T-cell (primary cell): ENCODE data around the gene GRID1. TPM values are rescaled to one million over a fixed set of nuclear protein-coding genes. Genes with fewer than 3 reads are reported as not detected.
A peak's percentile ranks its signal among the peaks of the same experiment; 100 is the strongest.

ENCODE experiments used
- ATAC-seq, 4 experiments: fragments of 200-7000 bp in 3 of 4; fragments of 150-1000 bp in 1 of 4; cut with Tn5 transposase; replicated peaks in 1 of 4; 1 replicate in 3 of 4; 2 replicates in 1 of 4; pipeline ENCODE4 v1.10.0; 2021; ENCODE audit warnings: moderate library complexity in 3 of 4, mild to moderate bottlenecking in 2 of 4, moderate number of reproducible peaks in 1 of 4
- CTCF ChIA-PET, 2 donors: fragments of 300-600 bp; sonication (Branson Sonifier 250); formaldehyde crosslinking; loops; one replicate each; lab custom pipeline; 2022; ENCODE audit warnings: antibody characterized with exemption in 2 of 2; lab: Charles Lee
- POLR2A ChIA-PET, 2 donors: fragments of 300-600 bp; sonication (Branson Sonifier 250); formaldehyde crosslinking; loops; one replicate each; lab custom pipeline; 2022; ENCODE audit warnings: antibody characterized with exemption in 2 of 2; lab: Charles Lee
- DNase-seq, 35 experiments: peaks; one replicate each; pipeline versions ENCODE4 v3.0.0 to v3.0.0-alpha.2; 2013 to 2023
- H3K27ac ChIP-seq: one replicate; pipeline ENCODE4 v1.5.1; 2013; ENCODE audit warnings: low read length
- H3K27me3 ChIP-seq, 2 experiments: replicated peaks in 1 of 2; 1 replicate in 1 of 2; 2 replicates in 1 of 2; pipeline versions ENCODE4 v1.6.1 to v1.7.0; 2013; ENCODE audit warnings: low read length in 1 of 2, mixed read lengths in 1 of 2; ENCODE audit not compliant: control insufficient read depth in 2 of 2, insufficient read depth in 2 of 2; ENCODE audit errors: extremely low read depth in 1 of 2
- H3K36me3 ChIP-seq, 2 donors: 1 replicate in 1 of 2; 2 replicates in 1 of 2; pipeline versions ENCODE4 v1.6.1 to v1.7.0; 2013; ENCODE audit warnings: low read length in 1 of 2; ENCODE audit not compliant: control insufficient read depth in 2 of 2, insufficient read depth in 1 of 2; ENCODE audit errors: extremely low read depth in 1 of 2
- H3K4me1 ChIP-seq, 2 experiments: 1 replicate in 1 of 2; 2 replicates in 1 of 2; pipeline versions ENCODE4 v1.6.1 to v1.7.0; 2013; ENCODE audit warnings: low read length in 2 of 2, mixed read lengths in 1 of 2; ENCODE audit not compliant: insufficient read depth in 2 of 2, control insufficient read depth in 1 of 2; ENCODE audit errors: extremely low read depth in 1 of 2
- H3K4me3 ChIP-seq, 2 donors: 1 replicate in 1 of 2; 2 replicates in 1 of 2; pipeline versions ENCODE4 v1.5.1 to v1.7.0; 2013; ENCODE audit warnings: mild to moderate bottlenecking in 2 of 2, low read length in 1 of 2, moderate library complexity in 1 of 2; ENCODE audit not compliant: control insufficient read depth in 1 of 2; ENCODE audit errors: extremely low read depth in 1 of 2
- H3K9me3 ChIP-seq: 2 replicates; pipeline ENCODE4 v1.7.0; 2013
- H3K27ac Mint-ChIP-seq, 2 donors: one replicate each; pipeline ENCODE4 v1.8.0; 2020 to 2021; ENCODE audit warnings: mild to moderate bottlenecking in 2 of 2, mixed read lengths in 2 of 2
- H3K27me3 Mint-ChIP-seq, 2 donors: one replicate each; pipeline ENCODE4 v1.8.0; 2021 to 2022; ENCODE audit warnings: mixed read lengths in 2 of 2
- H3K36me3 Mint-ChIP-seq: one replicate; pipeline ENCODE4 v1.8.0; 2021; ENCODE audit warnings: mixed read lengths
- H3K4me1 Mint-ChIP-seq, 3 donors: one replicate each; pipeline ENCODE4 v1.8.0; 2020 to 2022; ENCODE audit warnings: mixed read lengths in 3 of 3, mild to moderate bottlenecking in 1 of 3
- H3K4me3 Mint-ChIP-seq, 3 donors: one replicate each; pipeline ENCODE4 v1.8.0; 2020 to 2022; ENCODE audit warnings: mild to moderate bottlenecking in 3 of 3, mixed read lengths in 3 of 3, moderate library complexity in 3 of 3
- H3K9me3 Mint-ChIP-seq, 3 donors: one replicate each; pipeline ENCODE4 v1.8.0; 2020 to 2022; ENCODE audit warnings: mixed read lengths in 3 of 3
- WGBS: methylation state at CpG from one replicate; pipeline ENCODE4 v1.1.5; 2013; ENCODE audit warnings: missing lambda C conversion rate; ENCODE audit not compliant: insufficient coverage; 5-methylcytosine and 5-hydroxymethylcytosine counted together
- total RNA-seq, 35 experiments: library from RNA in 6 of 35; stranded (reverse) in 6 of 35; fragments of 120-200 nt in 1 of 35; gene quantifications; one replicate each; pipeline versions ENCODE4 v1.2.1 to v1.2.4 and lab custom pipeline; 2013 to 2026

The GRID1 gene
- total RNA-seq, 5 donors from 2014 or later (not counting 1 experiment from before 2014, with no cell fraction given): 0.68 TPM; not detected in 4

GRCh38 chr10:86253091-86254072 is 113.2 kb downstream of the GRID1 start:
- H3K27ac Mint-ChIP-seq: no peak overlapping the region
- CTCF ChIA-PET: no interaction called here
- H3K4me1 ChIP-seq: no peaks in the 10 kb centered on the region
- H3K27me3 Mint-ChIP-seq: peaks cover 10 to 15% of the 10 kb centered on the region in 2 donors
- 53% methylated on average over 11 of the region's 14 CpGs for WGBS
- no peak overlapping the region for H3K4me3 ChIP-seq
- H3K36me3 Mint-ChIP-seq: no peaks in the 10 kb centered on the region
- H3K36me3 ChIP-seq: no peaks in the 10 kb centered on the region
- DNase-seq (no peak), ATAC-seq (peak in 1 of 4 experiments; percentile 9)
- H3K27me3 ChIP-seq: peaks cover 0 to 23% of the 10 kb centered on the region in 2 experiments
- H3K9me3 ChIP-seq: no peaks in the 10 kb centered on the region
- H3K27ac ChIP-seq: no peak overlapping the region
- H3K4me1 Mint-ChIP-seq: no peaks in the 10 kb centered on the region
- H3K9me3 Mint-ChIP-seq: peaks cover 5 to 10% (median 7%) of the 10 kb centered on the region in 3 donors
- POLR2A ChIA-PET: no interaction called here
- no peak overlapping the region for H3K4me3 Mint-ChIP-seq

GRCh38 chr10:86252556-86252955 is 114.0 kb downstream of the GRID1 start:
- H3K4me1 ChIP-seq: no peaks in the 10 kb centered on the region
- no peak overlapping the region for H3K4me3 Mint-ChIP-seq
- CTCF ChIA-PET: no interaction called here
- WGBS: 100% methylated on average over 1 of the region's 3 CpGs
- peaks cover 10 to 15% of the 10 kb centered on the region in 2 donors for H3K27me3 Mint-ChIP-seq
- DNase-seq (no peak), ATAC-seq (no peak)
- H3K4me1 Mint-ChIP-seq: no peaks in the 10 kb centered on the region
- H3K27me3 ChIP-seq: peaks cover 0 to 26% of the 10 kb centered on the region in 2 experiments
- H3K9me3 Mint-ChIP-seq: peaks cover 4 to 10% (median 5%) of the 10 kb centered on the region in 3 donors
- H3K27ac Mint-ChIP-seq: no peak overlapping the region
- H3K36me3 ChIP-seq: no peaks in the 10 kb centered on the region
- H3K9me3 ChIP-seq: no peaks in the 10 kb centered on the region
- no peaks in the 10 kb centered on the region for H3K36me3 Mint-ChIP-seq
- no peak overlapping the region for H3K27ac ChIP-seq
- POLR2A ChIA-PET: no interaction called here
- no peak overlapping the region for H3K4me3 ChIP-seq

GRCh38 chr10:86252079-86252478 is 114.5 kb downstream of the GRID1 start:
- H3K27ac Mint-ChIP-seq: no peak overlapping the region
- H3K27me3 ChIP-seq: peaks cover 0 to 28% of the 10 kb centered on the region in 2 experiments
- no peaks in the 10 kb centered on the region for H3K9me3 ChIP-seq
- peaks cover 10 to 18% of the 10 kb centered on the region in 2 donors for H3K27me3 Mint-ChIP-seq
- H3K4me1 ChIP-seq: no peaks in the 10 kb centered on the region
- no peak overlapping the region for H3K4me3 Mint-ChIP-seq
- CTCF ChIA-PET: no interaction called here
- no peak overlapping the region for H3K4me3 ChIP-seq
- H3K36me3 Mint-ChIP-seq: no peaks in the 10 kb centered on the region
- WGBS: 77% methylated on average over 6 of the region's 7 CpGs
- ATAC-seq: no peak
- POLR2A ChIA-PET: no interaction called here
- no peaks in the 10 kb centered on the region for H3K4me1 Mint-ChIP-seq
- peaks cover 4 to 10% (median 5%) of the 10 kb centered on the region in 3 donors for H3K9me3 Mint-ChIP-seq
- no peak for DNase-seq
- no peak overlapping the region for H3K27ac ChIP-seq
- H3K36me3 ChIP-seq: no peaks in the 10 kb centered on the region

GRCh38 chr10:86251426-86251825 is 115.2 kb downstream of the GRID1 start:
- Mint-ChIP-seq H3K4me3 (no peak overlapping the region), H3K27me3 (peaks cover 10 to 24% of the 10 kb centered on the region in 2 donors), H3K9me3 (peaks cover 4 to 10% (median 5%) of the 10 kb centered on the region in 3 donors), H3K4me1 (no peaks in the 10 kb centered on the region), H3K36me3 (no peaks in the 10 kb centered on the region), H3K27ac (no peak overlapping the region)
- ATAC-seq: no peak
- no peaks in the 10 kb centered on the region for H3K9me3 ChIP-seq
- ChIA-PET POLR2A (no interaction called here), CTCF (no interaction called here)
- DNase-seq: no peak
- peaks cover 0 to 28% of the 10 kb centered on the region in 2 experiments for H3K27me3 ChIP-seq
- H3K36me3 ChIP-seq: no peaks in the 10 kb centered on the region
- WGBS: 100% methylated on average over 1 of the region's 2 CpGs
- no peaks in the 10 kb centered on the region for H3K4me1 ChIP-seq
- H3K4me3 ChIP-seq: no peak overlapping the region
- no peak overlapping the region for H3K27ac ChIP-seq

- Mint-ChIP-seq H3K9me3 (peaks cover 4 to 10% (median 5%) of the 10 kb centered on the region in 3 donors), H3K36me3 (no peaks in the 10 kb centered on the region), H3K27me3 (peaks cover 6 to 21% of the 10 kb centered on the region in 2 donors), H3K27ac (no peak overlapping the region), H3K4me1 (no peaks in the 10 kb centered on the region), H3K4me3 (no peak overlapping the region)
- ChIA-PET POLR2A (no interaction called here), CTCF (no interaction called here)
- peaks cover 0 to 37% of the 10 kb centered on the region in 2 experiments for H3K27me3 ChIP-seq
- ATAC-seq (no peak), DNase-seq (no peak)
- WGBS: 94% methylated on average over 12 of the region's 15 CpGs
- H3K27ac ChIP-seq: no peak overlapping the region
- H3K36me3 ChIP-seq: no peaks in the 10 kb centered on the region
- no peaks in the 10 kb centered on the region for H3K9me3 ChIP-seq
- no peaks in the 10 kb centered on the region for H3K4me1 ChIP-seq
- H3K4me3 ChIP-seq: no peak overlapping the region
Observed at GRCh38 chr10:86250399-86250798, 116.2 kb downstream of the GRID1 start.

GRCh38 chr10:86249794-86250193 is 116.8 kb downstream of the GRID1 start:
- H3K4me1 Mint-ChIP-seq: no peaks in the 10 kb centered on the region
- H3K27ac Mint-ChIP-seq: no peak overlapping the region
- H3K27ac ChIP-seq: no peak overlapping the region
- ChIA-PET POLR2A (no interaction called here), CTCF (no interaction called here)
- DNase-seq (no peak), ATAC-seq (no peak)
- peaks cover 0 to 38% of the 10 kb centered on the region in 2 experiments for H3K27me3 ChIP-seq
- H3K4me3 Mint-ChIP-seq: no peak overlapping the region
- peaks cover 4 to 10% (median 5%) of the 10 kb centered on the region in 3 donors for H3K9me3 Mint-ChIP-seq
- peaks cover 6 to 23% of the 10 kb centered on the region in 2 donors for H3K27me3 Mint-ChIP-seq
- H3K36me3 ChIP-seq: no peaks in the 10 kb centered on the region
- H3K9me3 ChIP-seq: no peaks in the 10 kb centered on the region
- no peak overlapping the region for H3K4me3 ChIP-seq
- H3K4me1 ChIP-seq: no peaks in the 10 kb centered on the region
- no peaks in the 10 kb centered on the region for H3K36me3 Mint-ChIP-seq
